Peyer's patch (tissue), 4 donors: Measurements from ENCODE around the gene IQCN. TPM values are rescaled to one million over a fixed set of nuclear protein-coding genes. Genes with fewer than 3 reads are reported as not detected.

Experiments
- DNase-seq, 3 donors: peaks; one replicate each; pipeline ENCODE4 v3.0.0-alpha.2; 2017 to 2019
- H3K27ac ChIP-seq, 4 donors: fragments of 200-600 bp; sonication (generic); one replicate each; pipeline ENCODE4 v1.5.1; 2016 to 2019
- H3K27me3 ChIP-seq, 2 donors: fragments of 200-600 bp; sonication (generic); one replicate each; pipeline ENCODE4 v1.5.1; 2019
- H3K36me3 ChIP-seq, 3 donors: fragments of 200-600 bp; sonication (generic); one replicate each; pipeline ENCODE4 v1.5.1; 2016 to 2019
- H3K4me1 ChIP-seq, 4 donors: fragments of 200-600 bp; sonication (generic); one replicate each; pipeline ENCODE4 v1.5.1; 2016 to 2019
- H3K4me3 ChIP-seq, 4 donors: fragments of 200-600 bp; sonication (generic); 1 replicate in 3 of 4; 2 replicates in 1 of 4; pipeline ENCODE4 v1.5.1; 2016 to 2019; ENCODE audit warnings: mild to moderate bottlenecking in 1 of 4
- H3K9me3 ChIP-seq, 4 donors: fragments of 200-600 bp; sonication (generic); one replicate each; pipeline ENCODE4 v1.5.1; 2016 to 2019; ENCODE audit warnings: mild to moderate bottlenecking in 1 of 4
- POLR2A ChIP-seq, 2 donors: fragments of 450-650 bp; IDR thresholded peaks; one replicate each; pipeline ENCODE4 v1.5.1; 2017; ENCODE audit warnings: antibody characterized with exemption in 2 of 2, mild to moderate bottlenecking in 2 of 2, moderate library complexity in 2 of 2
- total RNA-seq, 4 donors: library from RNA; depleted of rRNA; stranded (reverse); fragments of >200 nt; gene quantifications; one replicate each; pipeline ENCODE4 v1.1.0, GENCODE V29; 2016
- TF ChIP-seq, protein P1 (sequence below), 6 experiments: fragments of 450-650 bp in 4 of 6; fragments of 200-600 bp in 2 of 6; sonication (generic) in 1 of 6; IDR thresholded peaks; one replicate each; pipeline ENCODE4 v1.5.1; 2017 to 2019; ENCODE audit warnings: antibody characterized with exemption in 6 of 6, mild to moderate bottlenecking in 3 of 6, moderate library complexity in 1 of 6

IQCN gene
- total RNA-seq, 4 donors from 2014 or later, result 7.4 to 40.2 (median 17.0) TPM

DNA sequence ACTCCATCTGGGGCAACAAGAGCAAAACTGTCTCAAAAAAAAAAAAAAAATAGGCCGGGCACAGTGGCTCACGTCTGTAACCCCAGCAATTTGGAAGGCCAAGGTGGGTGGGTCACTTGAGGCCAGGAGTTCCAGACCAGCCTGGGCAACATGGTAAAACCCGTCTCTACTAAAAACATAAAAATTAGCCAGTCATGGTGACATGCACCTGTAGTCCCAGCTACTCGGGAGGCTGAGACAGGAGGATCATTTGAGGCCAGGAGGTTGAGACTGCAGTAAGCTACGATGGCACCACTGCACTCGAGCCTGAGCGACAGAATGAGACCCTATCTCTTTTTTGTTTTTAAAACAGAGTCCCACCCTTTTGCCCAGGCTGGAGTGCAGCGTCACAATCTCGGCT lies 3.9 kb downstream of the IQCN start:
- no peak overlapping the region for H3K4me3 ChIP-seq
- H3K27ac ChIP-seq, result no peak overlapping the region
- DNase-seq, result no peak
- peaks cover 0 to 27% (median 8%) of the 10 kb centered on the region in 4 donors for H3K4me1 ChIP-seq
- H3K27me3 ChIP-seq, result no peaks in the 10 kb centered on the region
- no peak for TF ChIP-seq POLR2A (IDR thresholded peaks at IDR 0.05)
- TF ChIP-seq, protein P1, sequence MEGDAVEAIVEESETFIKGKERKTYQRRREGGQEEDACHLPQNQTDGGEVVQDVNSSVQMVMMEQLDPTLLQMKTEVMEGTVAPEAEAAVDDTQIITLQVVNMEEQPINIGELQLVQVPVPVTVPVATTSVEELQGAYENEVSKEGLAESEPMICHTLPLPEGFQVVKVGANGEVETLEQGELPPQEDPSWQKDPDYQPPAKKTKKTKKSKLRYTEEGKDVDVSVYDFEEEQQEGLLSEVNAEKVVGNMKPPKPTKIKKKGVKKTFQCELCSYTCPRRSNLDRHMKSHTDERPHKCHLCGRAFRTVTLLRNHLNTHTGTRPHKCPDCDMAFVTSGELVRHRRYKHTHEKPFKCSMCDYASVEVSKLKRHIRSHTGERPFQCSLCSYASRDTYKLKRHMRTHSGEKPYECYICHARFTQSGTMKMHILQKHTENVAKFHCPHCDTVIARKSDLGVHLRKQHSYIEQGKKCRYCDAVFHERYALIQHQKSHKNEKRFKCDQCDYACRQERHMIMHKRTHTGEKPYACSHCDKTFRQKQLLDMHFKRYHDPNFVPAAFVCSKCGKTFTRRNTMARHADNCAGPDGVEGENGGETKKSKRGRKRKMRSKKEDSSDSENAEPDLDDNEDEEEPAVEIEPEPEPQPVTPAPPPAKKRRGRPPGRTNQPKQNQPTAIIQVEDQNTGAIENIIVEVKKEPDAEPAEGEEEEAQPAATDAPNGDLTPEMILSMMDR (IDR thresholded peaks at IDR 0.05), result no peak
- no peaks in the 10 kb centered on the region for H3K9me3 ChIP-seq
- H3K36me3 ChIP-seq, result peaks cover 0 to 43% (median 0%) of the 10 kb centered on the region in 3 donors

DNA sequence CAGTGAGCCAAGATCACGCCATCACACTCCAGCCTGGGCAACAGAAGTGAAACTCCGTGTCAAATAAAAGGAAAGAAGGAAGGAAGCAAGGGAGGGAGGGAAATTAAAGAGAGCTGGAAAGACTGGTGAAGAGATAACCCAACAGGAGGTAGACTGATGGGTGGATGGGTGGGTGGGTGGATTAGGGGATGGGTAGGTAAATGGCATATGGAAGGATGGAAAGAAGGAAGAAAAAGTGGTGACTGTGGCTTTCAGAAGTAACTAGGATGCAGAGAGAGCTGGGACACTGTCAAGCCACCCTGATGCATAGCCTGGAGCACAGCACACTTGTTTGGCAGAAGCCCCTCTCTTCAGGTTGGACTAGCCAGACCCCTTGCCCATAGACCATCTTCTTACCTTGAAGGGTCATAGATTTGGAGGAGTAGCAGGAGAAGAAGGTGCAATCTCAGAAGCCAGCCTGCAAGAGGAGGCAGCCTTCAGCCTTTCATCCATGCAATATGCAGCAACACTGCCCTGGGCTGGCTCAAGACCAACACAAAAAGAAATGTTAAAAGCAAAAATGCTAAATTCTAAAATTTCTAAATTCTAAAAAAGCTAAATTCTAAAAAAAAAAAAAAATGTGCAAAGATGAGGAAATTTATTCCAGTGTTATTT lies 5.1 kb downstream of the IQCN start:
- Histone ChIP-seq H3K36me3 (peaks cover 0 to 54% (median 0%) of the 10 kb centered on the region in 3 donors), H3K27ac (no peak overlapping the region), H3K9me3 (no peaks in the 10 kb centered on the region), H3K27me3 (no peaks in the 10 kb centered on the region), H3K4me1 (peaks cover 0 to 15% (median 3%) of the 10 kb centered on the region in 4 donors), H3K4me3 (no peak overlapping the region)
- TF ChIP-seq, protein P1 (IDR thresholded peaks at IDR 0.05), result no peak
- TF ChIP-seq POLR2A (IDR thresholded peaks at IDR 0.05), result no peak
- no peak for DNase-seq

DNA sequence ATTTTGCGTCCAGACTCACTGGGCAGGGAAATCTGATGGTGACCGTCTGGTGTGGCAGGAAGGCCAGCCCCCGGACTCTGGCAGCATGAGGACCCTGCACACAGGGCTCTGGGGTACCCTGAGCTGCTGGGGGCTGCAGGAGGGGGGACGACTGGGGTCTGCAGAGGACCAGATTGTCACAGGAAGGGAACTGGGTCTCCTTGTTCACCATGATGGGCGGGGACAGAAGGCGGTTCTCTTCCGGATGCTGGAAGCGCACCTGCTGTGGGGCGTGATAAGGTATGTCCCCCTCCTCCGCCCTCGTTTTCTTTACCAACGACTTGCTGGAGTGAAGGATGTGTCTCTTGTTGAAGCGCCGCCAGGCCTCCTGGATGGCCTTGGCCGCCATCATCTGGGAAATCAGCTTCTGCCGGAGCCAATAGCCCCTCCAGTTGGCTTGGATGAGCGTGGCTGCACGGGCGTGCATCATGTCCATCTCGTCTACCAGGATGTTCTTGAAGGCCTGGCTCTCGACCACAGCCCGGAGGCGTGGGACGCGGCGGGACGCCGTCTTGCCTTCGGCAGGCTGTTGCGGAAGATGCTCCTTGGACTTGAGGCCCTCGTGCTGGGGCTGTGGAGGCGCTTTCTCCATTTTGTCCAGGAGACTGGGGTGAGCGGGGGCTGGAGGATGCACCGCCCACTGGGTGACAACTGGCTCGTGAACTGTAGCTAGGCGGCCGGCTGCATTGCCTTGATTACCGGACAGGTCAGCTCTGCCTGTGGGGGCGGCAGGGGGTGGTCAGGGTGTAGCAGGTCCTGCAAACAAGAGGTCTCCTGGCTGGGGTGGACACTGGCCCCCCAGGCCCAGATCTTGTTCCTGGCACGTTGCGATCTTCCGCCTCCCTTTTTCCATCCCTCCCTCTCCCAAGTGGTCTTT lies 7.2 kb downstream of the IQCN start:
- Histone ChIP-seq H3K4me3 (no peak overlapping the region), H3K9me3 (no peaks in the 10 kb centered on the region), H3K27ac (no peak overlapping the region), H3K4me1 (no peaks in the 10 kb centered on the region), H3K36me3 (peaks cover 0 to 51% (median 0%) of the 10 kb centered on the region in 3 donors), H3K27me3 (no peaks in the 10 kb centered on the region)
- no peak for TF ChIP-seq POLR2A (IDR thresholded peaks at IDR 0.05)
- TF ChIP-seq, protein P1 (IDR thresholded peaks at IDR 0.05), result no peak
- DNase-seq, result no peak

DNA sequence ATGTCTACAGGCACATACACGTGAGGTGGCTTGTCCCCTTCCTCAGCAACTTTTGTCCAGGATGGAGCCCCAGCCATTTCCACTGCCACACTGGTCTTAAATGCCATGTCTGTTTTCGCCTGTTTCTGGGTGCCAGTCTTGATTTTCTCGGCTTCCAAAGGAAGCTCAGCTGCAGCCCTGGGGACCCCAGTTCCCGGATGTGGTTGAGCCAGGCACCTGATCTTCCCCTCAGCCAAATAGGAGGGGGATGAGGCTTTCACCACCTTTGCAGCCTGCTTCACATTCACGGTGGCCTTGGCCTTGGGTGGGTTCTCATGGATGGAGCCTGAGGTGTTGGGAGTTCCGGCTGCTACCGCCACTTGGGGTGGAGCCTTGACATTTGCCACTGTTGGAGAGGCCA lies 8.7 kb downstream of the IQCN start:
- no peaks in the 10 kb centered on the region for H3K9me3 ChIP-seq
- no peaks in the 10 kb centered on the region for H3K27me3 ChIP-seq
- H3K4me3 ChIP-seq, result no peak overlapping the region
- H3K27ac ChIP-seq, result no peak overlapping the region
- TF ChIP-seq, protein P1 (IDR thresholded peaks at IDR 0.05), result no peak
- TF ChIP-seq POLR2A (IDR thresholded peaks at IDR 0.05), result no peak
- DNase-seq, result no peak
- no peaks in the 10 kb centered on the region for H3K4me1 ChIP-seq
- H3K36me3 ChIP-seq, result peaks cover 0 to 51% (median 0%) of the 10 kb centered on the region in 3 donors

DNA sequence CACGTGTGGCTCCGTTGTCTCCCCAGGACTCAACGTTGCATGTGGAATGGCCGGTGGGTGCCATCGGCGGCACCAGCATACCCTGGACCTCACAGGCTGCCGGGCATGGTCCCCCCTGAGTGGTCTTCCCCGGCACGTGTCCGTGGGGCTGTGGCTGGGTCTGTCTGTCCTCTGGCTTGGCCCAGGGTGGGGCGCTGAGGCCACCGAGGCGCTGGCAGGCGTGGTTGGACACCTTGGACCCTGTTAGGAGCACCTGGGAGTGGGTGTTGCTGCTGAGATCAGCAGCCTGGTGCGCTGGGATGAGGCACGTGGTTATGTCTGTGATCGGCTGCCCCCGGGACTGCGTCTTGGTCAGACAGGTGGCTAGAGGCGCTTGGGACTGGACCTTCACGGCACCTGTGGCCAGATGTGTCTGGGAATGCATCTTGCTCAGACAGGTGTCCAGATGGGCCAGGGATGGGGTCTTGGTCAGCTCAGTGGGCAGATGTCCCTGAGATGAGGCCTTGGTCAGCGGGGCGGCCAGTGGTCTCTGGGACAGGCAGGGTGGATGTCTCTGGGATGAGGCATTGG lies 9.2 kb downstream of the IQCN start:
- Histone ChIP-seq H3K4me1 (no peaks in the 10 kb centered on the region), H3K36me3 (peaks cover 0 to 51% (median 0%) of the 10 kb centered on the region in 3 donors), H3K9me3 (no peaks in the 10 kb centered on the region), H3K27me3 (no peaks in the 10 kb centered on the region), H3K4me3 (no peak overlapping the region), H3K27ac (no peak overlapping the region)
- TF ChIP-seq, protein P1 (IDR thresholded peaks at IDR 0.05), result no peak
- TF ChIP-seq POLR2A (IDR thresholded peaks at IDR 0.05), result no peak
- peak in 1 of 3 donors; percentile 47 for DNase-seq
